Measurements from ENCODE around the gene ARHGAP22.

GRCh38 chr10:48536156-48536500 lies 68.7 kb downstream of the ARHGAP22 start:
- TF ChIP-seq GATA2 (IDR thresholded peaks at IDR 0.05; ENCODE audit: low read depth, low read length) (no peak), GATA3 (IDR thresholded peaks at IDR 0.05; ENCODE audit: low read depth, low read length) (no peak)
